IPS-20b (cell line): Measurements from ENCODE around the gene QSOX2.

ENCODE experiments used
- H3K27ac ChIP-seq: one replicate; pipeline ENCODE4 v1.5.1; 2013; ENCODE audit warnings: low read length
- H3K27me3 ChIP-seq: 2 replicates; pipeline ENCODE4 v1.6.1; 2013; ENCODE audit warnings: mild to moderate bottlenecking, low read length, inconsistent platforms; ENCODE audit not compliant: insufficient read depth
- H3K36me3 ChIP-seq: 2 replicates; pipeline ENCODE4 v1.6.1; 2013; ENCODE audit warnings: low read depth, mild to moderate bottlenecking, inconsistent platforms, low read length, moderate library complexity; ENCODE audit not compliant: insufficient read depth
- H3K4me1 ChIP-seq: 2 replicates; pipeline ENCODE4 v1.6.1; 2013; ENCODE audit warnings: mild to moderate bottlenecking, control low read depth, inconsistent platforms, low read length, moderate library complexity; ENCODE audit not compliant: insufficient read depth
- H3K4me3 ChIP-seq: 2 replicates; pipeline ENCODE4 v1.5.1; 2013; ENCODE audit warnings: mild to moderate bottlenecking, low read length, inconsistent platforms
- H3K9ac ChIP-seq: 2 replicates; pipeline ENCODE4 v1.6.1; 2013; ENCODE audit warnings: low read depth, mild to moderate bottlenecking, inconsistent platforms, low read length, moderate library complexity
- H3K9me3 ChIP-seq: 2 replicates; pipeline ENCODE4 v1.6.1; 2013; ENCODE audit warnings: mild to moderate bottlenecking, low read depth, low read length, inconsistent platforms; ENCODE audit not compliant: insufficient read depth

Gene QSOX2

GRCh38 chr9:136192289-136193126 lies 53.1 kb downstream of the QSOX2 start:
- Histone ChIP-seq H3K4me3 (no peak overlapping the region), H3K4me1 (peaks cover 7% of the 10 kb centered on the region; the same call in 1 of the 2 replicates), H3K27ac (no peak overlapping the region), H3K9me3 (no peaks in the 10 kb centered on the region), H3K9ac (no peak overlapping the region), H3K36me3 (no peaks in the 10 kb centered on the region), H3K27me3 (peaks cover 83% of the 10 kb centered on the region)

GRCh38 chr9:136191960-136192286 lies 53.7 kb downstream of the QSOX2 start:
- Histone ChIP-seq H3K36me3 (no peaks in the 10 kb centered on the region), H3K27ac (no peak overlapping the region), H3K9me3 (no peaks in the 10 kb centered on the region), H3K27me3 (peaks cover 78% of the 10 kb centered on the region), H3K4me1 (peaks cover 7% of the 10 kb centered on the region; the same call in 1 of the 2 replicates), H3K4me3 (no peak overlapping the region), H3K9ac (no peak overlapping the region)

- Histone ChIP-seq H3K9me3 (no peaks in the 10 kb centered on the region), H3K4me3 (no peak overlapping the region), H3K27me3 (peaks cover 72% of the 10 kb centered on the region), H3K9ac (no peak overlapping the region), H3K36me3 (no peaks in the 10 kb centered on the region), H3K27ac (no peak overlapping the region), H3K4me1 (peaks cover 4% of the 10 kb centered on the region; the same call in 1 of the 2 replicates)
Observed at GRCh38 chr9:136191099-136191959, 54.3 kb downstream of the QSOX2 start.

- Histone ChIP-seq H3K27me3 (peaks cover 65% of the 10 kb centered on the region), H3K4me3 (no peak overlapping the region)
Observed at GRCh38 chr9:136190656-136191055, 55.0 kb downstream of the QSOX2 start.

GRCh38 chr9:136190237-136190601 lies 55.4 kb downstream of the QSOX2 start:
- Histone ChIP-seq H3K4me1 (peaks cover 4% of the 10 kb centered on the region; the same call in 1 of the 2 replicates), H3K36me3 (no peaks in the 10 kb centered on the region), H3K27ac (no peak overlapping the region), H3K9me3 (no peaks in the 10 kb centered on the region), H3K9ac (no peak overlapping the region), H3K4me3 (no peak overlapping the region), H3K27me3 (peaks cover 61% of the 10 kb centered on the region)

More at GRCh38 chr9:136190656-136191055, 55.0 kb downstream of the QSOX2 start:
- H3K4me1 ChIP-seq = peaks cover 4% of the 10 kb centered on the region; the same call in 1 of the 2 replicates
- H3K36me3 ChIP-seq = no peaks in the 10 kb centered on the region
- no peak overlapping the region for H3K27ac ChIP-seq
- H3K9ac ChIP-seq = no peak overlapping the region
- H3K9me3 ChIP-seq = no peaks in the 10 kb centered on the region

GRCh38 chr9:136189394-136190236 lies 56.0 kb downstream of the QSOX2 start:
- H3K9ac ChIP-seq = no peak overlapping the region
- H3K27ac ChIP-seq = no peak overlapping the region
- H3K4me1 ChIP-seq = peaks cover 4% of the 10 kb centered on the region; the same call in 1 of the 2 replicates
- no peaks in the 10 kb centered on the region for H3K36me3 ChIP-seq
- no peak overlapping the region for H3K4me3 ChIP-seq
- peaks cover 55% of the 10 kb centered on the region for H3K27me3 ChIP-seq
- H3K9me3 ChIP-seq = no peaks in the 10 kb centered on the region

- Histone ChIP-seq H3K27ac (no peak overlapping the region), H3K4me1 (peaks cover 4% of the 10 kb centered on the region; the same call in 1 of the 2 replicates), H3K9ac (no peak overlapping the region), H3K36me3 (no peaks in the 10 kb centered on the region), H3K9me3 (no peaks in the 10 kb centered on the region), H3K27me3 (peaks cover 38% of the 10 kb centered on the region), H3K4me3 (no peak overlapping the region)
Observed at GRCh38 chr9:136187683-136188586, 57.7 kb downstream of the QSOX2 start.

- peaks cover 30% of the 10 kb centered on the region for H3K27me3 ChIP-seq
- no peaks in the 10 kb centered on the region for H3K9me3 ChIP-seq
- no peak overlapping the region for H3K9ac ChIP-seq
- no peak overlapping the region for H3K4me3 ChIP-seq
- H3K36me3 ChIP-seq = no peaks in the 10 kb centered on the region
- H3K4me1 ChIP-seq = peaks cover 4% of the 10 kb centered on the region; the same call in 1 of the 2 replicates
- H3K27ac ChIP-seq = no peak overlapping the region
Observed at GRCh38 chr9:136187197-136187596, 58.4 kb downstream of the QSOX2 start.

GRCh38 chr9:136186386-136186785 lies 59.2 kb downstream of the QSOX2 start:
- Histone ChIP-seq H3K9me3 (no peaks in the 10 kb centered on the region), H3K4me3 (no peak overlapping the region), H3K27me3 (peaks cover 22% of the 10 kb centered on the region), H3K36me3 (no peaks in the 10 kb centered on the region), H3K27ac (no peak overlapping the region), H3K9ac (no peak overlapping the region), H3K4me1 (no peaks in the 10 kb centered on the region)

GRCh38 chr9:136185596-136186366 lies 59.8 kb downstream of the QSOX2 start:
- Histone ChIP-seq H3K9me3 (no peaks in the 10 kb centered on the region), H3K27ac (no peak overlapping the region), H3K9ac (no peak overlapping the region), H3K36me3 (no peaks in the 10 kb centered on the region), H3K4me3 (no peak overlapping the region), H3K4me1 (no peaks in the 10 kb centered on the region), H3K27me3 (peaks cover 16% of the 10 kb centered on the region)
